GM23248 (cell line): ENCODE measurements around the gene OR13J1.

Source experiments
- EZH2 ChIP-seq: fragments of 200-600 bp; sonication (generic); IDR thresholded peaks from 2 replicates; pipeline ENCODE4 v1.6.1; 2018; ENCODE audit warnings: antibody characterized with exemption, mild to moderate bottlenecking; ENCODE audit not compliant: insufficient read depth, poor library complexity, severe bottlenecking
- EZH2phosphoT487 ChIP-seq: fragments of 200-600 bp; sonication (generic); IDR thresholded peaks from 2 replicates; pipeline ENCODE4 v1.6.1; 2018; ENCODE audit warnings: antibody characterized with exemption, moderate library complexity, mild to moderate bottlenecking, low read depth; ENCODE audit not compliant: insufficient read depth

GRCh38 chr9:35870351-35870923, at the start of gene OR13J1:
- no peak for TF ChIP-seq EZH2
- TF ChIP-seq EZH2phosphoT487: no peak
